ENCODE results near the gene SLC26A11.

SLC26A11 gene
- 69.0 to 70.8 reads per million in 2 donors for total RNA-seq

- DNase-seq = peak; percentile 19 to 73 (median 54)
Measured at GRCh38 chr17:80220054-80220735, at the start of gene SLC26A11, which contains the start of gene SGSH. SLC26A11 (plus strand) TSS chr17:80220427; CDS start chr17:80221561, 1,134 bp downstream. SGSH (minus strand) TSS chr17:80220333; CDS start chr17:80220313, 20 bp downstream.

GRCh38 chr17:80171681-80172080 lies 48.5 kb upstream of the SLC26A11 start:
- no peak for DNase-seq

GRCh38 chr17:80173126-80173525 lies 47.1 kb upstream of the SLC26A11 start:
- DNase-seq = no peak

- DNase-seq = no peak
Measured at GRCh38 chr17:80173916-80174315, 46.3 kb upstream of the SLC26A11 start.

- DNase-seq = no peak
Measured at GRCh38 chr17:80176757-80177156, 43.5 kb upstream of the SLC26A11 start.

- no peak for DNase-seq
Measured at GRCh38 chr17:80177986-80178595, 42.1 kb upstream of the SLC26A11 start.

- no peak for DNase-seq
Measured at GRCh38 chr17:80180192-80180591, 40.0 kb upstream of the SLC26A11 start.

GRCh38 chr17:80181431-80181830 lies 38.8 kb upstream of the SLC26A11 start:
- no peak for DNase-seq

- no peak for DNase-seq
Measured at GRCh38 chr17:80182118-80182844, 37.9 kb upstream of the SLC26A11 start.

GRCh38 chr17:80182845-80183223 lies 37.4 kb upstream of the SLC26A11 start:
- no peak for DNase-seq

GRCh38 chr17:80183581-80184422 lies 36.4 kb upstream of the SLC26A11 start:
- no peak for DNase-seq

GRCh38 chr17:80184423-80184714 lies 35.9 kb upstream of the SLC26A11 start:
- DNase-seq = no peak

GRCh38 chr17:80185968-80186367 lies 34.3 kb upstream of the SLC26A11 start:
- no peak for DNase-seq

GRCh38 chr17:80187090-80187489 lies 33.1 kb upstream of the SLC26A11 start:
- DNase-seq = no peak

- no peak for DNase-seq
Measured at GRCh38 chr17:80187515-80187941, 32.7 kb upstream of the SLC26A11 start.

- no peak for DNase-seq
Measured at GRCh38 chr17:80189611-80190010, 30.6 kb upstream of the SLC26A11 start.

- DNase-seq = no peak
Measured at GRCh38 chr17:80190716-80191115, 29.5 kb upstream of the SLC26A11 start.

GRCh38 chr17:80191192-80191591 lies 29.0 kb upstream of the SLC26A11 start:
- DNase-seq = no peak

GRCh38 chr17:80191865-80192661 lies 28.2 kb upstream of the SLC26A11 start:
- DNase-seq = no peak

GRCh38 chr17:80195141-80195540 lies 25.1 kb upstream of the SLC26A11 start:
- no peak for DNase-seq

- DNase-seq = peak; percentile 38 to 53 (median 50)
Measured at GRCh38 chr17:80195671-80196529, 24.3 kb upstream of the SLC26A11 start.

Measured in T-helper 2 cell (primary cell).